ENCODE measurements around the gene SMIM20. TPM values are rescaled to one million over a fixed set of nuclear protein-coding genes. Genes with fewer than 3 reads are reported as not detected.

The SMIM20 gene
- total RNA-seq, 2 experiments from 2014 or later, result 7.2 to 9.1 TPM

DNA sequence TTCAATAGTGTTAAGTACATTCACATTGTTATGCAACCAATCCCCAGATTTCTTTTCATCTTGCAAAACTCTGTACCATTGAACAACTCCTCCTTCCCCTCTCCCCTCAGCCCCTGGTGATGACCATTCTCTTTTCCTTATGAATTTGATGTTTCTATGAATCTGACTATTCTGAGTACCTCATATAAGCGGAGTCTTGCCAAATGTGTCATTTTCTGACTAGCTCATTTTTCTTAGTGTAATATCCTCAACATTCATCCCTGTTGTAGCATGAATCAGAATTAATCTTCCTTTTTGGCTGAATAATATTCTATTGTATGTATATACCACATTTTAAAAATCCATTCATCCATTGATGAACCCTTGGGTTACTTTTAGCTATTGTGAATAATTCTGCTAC, 34.0 kb downstream of the SMIM20 start:
- no peak overlapping the region for H3K4me3 ChIP-seq (ENCODE audit: low read length)
- Mint-ChIP-seq H3K27ac (no peak overlapping the region), H3K4me3 (no peak overlapping the region), H3K36me3 (ENCODE audit: low read depth) (no peaks in the 10 kb centered on the region), H3K9me3 (no peaks in the 10 kb centered on the region), H3K27me3 (peaks cover 48% of the 10 kb centered on the region), H3K4me1 (ENCODE audit: low read depth) (peaks cover 12% of the 10 kb centered on the region)
- intact Hi-C loops (cut with DNase I, micrococcal nuclease), result no loop called here
- no peak overlapping the region for H3K27ac ChIP-seq (ENCODE audit: low read depth in 1 of 2, low read length in 2 of 2)
- DNase-seq, result no peak
- no peaks in the 10 kb centered on the region for H3K9me3 ChIP-seq (ENCODE audit: control insufficient read depth in 1 of 2, insufficient read depth in 1 of 2, low read length in 2 of 2)
- ATAC-seq (ENCODE audit: poor library complexity), result no peak
- CTCF ChIA-PET, result no interaction called here
- peaks cover 5 to 7% of the 10 kb centered on the region in 2 experiments for H3K27me3 ChIP-seq (ENCODE audit: control insufficient read depth in 1 of 2, insufficient read depth in 2 of 2, low read length in 2 of 2)
- POLR2A ChIA-PET, result no interaction called here
- TF ChIP-seq, protein P1, sequence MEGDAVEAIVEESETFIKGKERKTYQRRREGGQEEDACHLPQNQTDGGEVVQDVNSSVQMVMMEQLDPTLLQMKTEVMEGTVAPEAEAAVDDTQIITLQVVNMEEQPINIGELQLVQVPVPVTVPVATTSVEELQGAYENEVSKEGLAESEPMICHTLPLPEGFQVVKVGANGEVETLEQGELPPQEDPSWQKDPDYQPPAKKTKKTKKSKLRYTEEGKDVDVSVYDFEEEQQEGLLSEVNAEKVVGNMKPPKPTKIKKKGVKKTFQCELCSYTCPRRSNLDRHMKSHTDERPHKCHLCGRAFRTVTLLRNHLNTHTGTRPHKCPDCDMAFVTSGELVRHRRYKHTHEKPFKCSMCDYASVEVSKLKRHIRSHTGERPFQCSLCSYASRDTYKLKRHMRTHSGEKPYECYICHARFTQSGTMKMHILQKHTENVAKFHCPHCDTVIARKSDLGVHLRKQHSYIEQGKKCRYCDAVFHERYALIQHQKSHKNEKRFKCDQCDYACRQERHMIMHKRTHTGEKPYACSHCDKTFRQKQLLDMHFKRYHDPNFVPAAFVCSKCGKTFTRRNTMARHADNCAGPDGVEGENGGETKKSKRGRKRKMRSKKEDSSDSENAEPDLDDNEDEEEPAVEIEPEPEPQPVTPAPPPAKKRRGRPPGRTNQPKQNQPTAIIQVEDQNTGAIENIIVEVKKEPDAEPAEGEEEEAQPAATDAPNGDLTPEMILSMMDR (IDR thresholded peaks at IDR 0.05), result no peak
- peaks cover 11% of the 10 kb centered on the region for H3K4me1 ChIP-seq (ENCODE audit: insufficient read depth, low read length)
- H3K36me3 ChIP-seq (ENCODE audit: insufficient read depth, low read length), result no peaks in the 10 kb centered on the region

DNA sequence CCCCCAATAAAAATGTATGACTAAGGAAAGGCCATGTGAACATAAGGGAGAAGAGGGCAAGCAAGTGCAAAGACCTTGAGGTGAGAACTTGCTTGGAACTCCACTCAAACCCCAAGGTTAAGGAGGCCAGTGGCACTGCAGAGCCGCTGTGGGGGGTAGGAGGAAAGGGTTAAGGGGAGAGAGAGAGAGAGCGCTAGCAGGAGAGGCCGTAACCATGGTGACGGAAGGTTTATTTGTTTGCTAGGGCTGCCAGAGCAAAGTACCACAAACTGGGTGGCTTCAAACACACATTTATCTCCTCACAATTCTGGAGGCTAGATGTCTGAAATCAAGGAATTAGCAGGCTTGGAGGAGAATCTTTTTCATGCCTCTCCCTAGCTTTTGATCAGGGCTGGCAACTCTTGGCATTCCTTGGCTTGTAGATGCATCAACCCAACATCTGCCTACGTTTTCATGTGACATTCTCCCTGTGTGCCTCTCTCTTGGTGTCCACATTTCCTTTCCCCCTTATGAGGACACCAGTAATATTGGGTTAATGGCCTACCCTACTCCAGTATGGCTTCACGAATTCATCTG, 35.2 kb downstream of the SMIM20 start:
- TF ChIP-seq, protein P1 (IDR thresholded peaks at IDR 0.05), result no peak
- no peak for ATAC-seq (ENCODE audit: poor library complexity)
- no peak overlapping the region for H3K27ac ChIP-seq (ENCODE audit: low read depth in 1 of 2, low read length in 2 of 2)
- Mint-ChIP-seq H3K27ac (no peak overlapping the region), H3K4me3 (no peak overlapping the region), H3K9me3 (no peaks in the 10 kb centered on the region), H3K4me1 (ENCODE audit: low read depth) (peaks cover 12% of the 10 kb centered on the region), H3K27me3 (peaks cover 53% of the 10 kb centered on the region), H3K36me3 (ENCODE audit: low read depth) (no peaks in the 10 kb centered on the region)
- H3K9me3 ChIP-seq (ENCODE audit: control insufficient read depth in 1 of 2, insufficient read depth in 1 of 2, low read length in 2 of 2), result no peaks in the 10 kb centered on the region
- no peak for DNase-seq
- H3K27me3 ChIP-seq (ENCODE audit: control insufficient read depth in 1 of 2, insufficient read depth in 2 of 2, low read length in 2 of 2), result peaks cover 5 to 7% of the 10 kb centered on the region in 2 experiments
- CTCF ChIA-PET, result no interaction called here
- H3K4me3 ChIP-seq (ENCODE audit: low read length), result no peak overlapping the region
- peaks cover 11% of the 10 kb centered on the region for H3K4me1 ChIP-seq (ENCODE audit: insufficient read depth, low read length)
- intact Hi-C loops (cut with DNase I, micrococcal nuclease), result no loop called here
- H3K36me3 ChIP-seq (ENCODE audit: insufficient read depth, low read length), result no peaks in the 10 kb centered on the region
- POLR2A ChIA-PET, result no interaction called here

DNA sequence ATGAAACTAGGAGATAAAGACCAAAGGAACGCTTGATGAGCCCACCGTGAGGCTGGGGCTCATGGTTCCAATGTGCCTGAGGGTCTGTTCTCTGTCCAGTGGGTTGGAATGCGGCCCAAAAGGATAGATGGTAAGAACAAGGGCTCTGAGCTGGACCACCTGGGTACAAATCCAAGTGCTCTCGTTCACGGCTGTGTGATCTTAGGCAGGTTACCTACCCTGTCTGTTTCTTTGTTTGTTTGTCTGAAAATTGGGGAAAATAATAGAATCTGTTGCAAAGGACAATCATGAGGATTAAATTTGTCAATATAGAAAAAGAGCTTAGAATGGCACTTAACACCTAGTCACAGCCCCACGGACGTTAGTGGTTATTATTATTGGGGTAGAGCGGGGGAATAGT, 36.0 kb downstream of the SMIM20 start:
- Histone ChIP-seq H3K4me1 (ENCODE audit: insufficient read depth, low read length) (peaks cover 11% of the 10 kb centered on the region), H3K36me3 (ENCODE audit: insufficient read depth, low read length) (no peaks in the 10 kb centered on the region), H3K27me3 (ENCODE audit: control insufficient read depth in 1 of 2, insufficient read depth in 2 of 2, low read length in 2 of 2) (peaks cover 5 to 7% of the 10 kb centered on the region in 2 experiments), H3K9me3 (ENCODE audit: control insufficient read depth in 1 of 2, insufficient read depth in 1 of 2, low read length in 2 of 2) (no peaks in the 10 kb centered on the region), H3K4me3 (ENCODE audit: low read length) (no peak overlapping the region), H3K27ac (ENCODE audit: low read depth in 1 of 2, low read length in 2 of 2) (no peak overlapping the region)
- Mint-ChIP-seq H3K9me3 (no peaks in the 10 kb centered on the region), H3K27me3 (peaks cover 61% of the 10 kb centered on the region), H3K4me1 (ENCODE audit: low read depth) (peaks cover 12% of the 10 kb centered on the region), H3K27ac (no peak overlapping the region), H3K36me3 (ENCODE audit: low read depth) (no peaks in the 10 kb centered on the region), H3K4me3 (no peak overlapping the region)
- TF ChIP-seq, protein P1 (IDR thresholded peaks at IDR 0.05), result no peak
- intact Hi-C loops (cut with DNase I, micrococcal nuclease), result no loop called here
- CTCF ChIA-PET, result no interaction called here
- no peak for DNase-seq
- POLR2A ChIA-PET, result no interaction called here
- no peak for ATAC-seq (ENCODE audit: poor library complexity)

Measured in CD4-positive, alpha-beta T cell (primary cell).